ENCODE results near the gene ITFG1.
A peak's percentile ranks its signal among the peaks of the same experiment; 100 is the strongest.
"Not testable (repeated sequence)": the region's sequence is repeated elsewhere in the genome, so short reads cannot be mapped to it uniquely, and the experiment has no call there.

Gene ITFG1

DNA sequence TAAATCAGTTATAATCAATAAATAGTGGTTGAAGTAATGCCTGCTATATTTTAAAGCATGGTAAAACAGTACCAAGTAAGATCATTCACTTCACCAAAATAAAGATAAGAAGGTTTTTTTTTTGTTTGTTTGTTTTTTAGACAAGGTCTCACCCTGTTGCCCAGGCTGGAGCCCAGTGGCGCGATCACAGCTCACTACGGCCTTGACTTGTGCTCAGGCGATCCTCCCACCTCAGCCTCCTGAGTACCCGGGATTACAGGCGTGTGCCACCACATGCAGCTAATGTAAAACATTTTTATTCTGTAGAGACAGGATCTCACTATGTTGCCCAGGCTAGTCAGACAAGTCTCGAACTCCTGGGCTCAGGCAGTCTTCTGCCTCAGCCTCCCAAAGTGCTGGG, 232.6 kb downstream of the ITFG1 start:
- no peaks in the 10 kb centered on the region for H3K36me3 Mint-ChIP-seq
- H3K9me3 Mint-ChIP-seq: no peaks in the 10 kb centered on the region

DNA sequence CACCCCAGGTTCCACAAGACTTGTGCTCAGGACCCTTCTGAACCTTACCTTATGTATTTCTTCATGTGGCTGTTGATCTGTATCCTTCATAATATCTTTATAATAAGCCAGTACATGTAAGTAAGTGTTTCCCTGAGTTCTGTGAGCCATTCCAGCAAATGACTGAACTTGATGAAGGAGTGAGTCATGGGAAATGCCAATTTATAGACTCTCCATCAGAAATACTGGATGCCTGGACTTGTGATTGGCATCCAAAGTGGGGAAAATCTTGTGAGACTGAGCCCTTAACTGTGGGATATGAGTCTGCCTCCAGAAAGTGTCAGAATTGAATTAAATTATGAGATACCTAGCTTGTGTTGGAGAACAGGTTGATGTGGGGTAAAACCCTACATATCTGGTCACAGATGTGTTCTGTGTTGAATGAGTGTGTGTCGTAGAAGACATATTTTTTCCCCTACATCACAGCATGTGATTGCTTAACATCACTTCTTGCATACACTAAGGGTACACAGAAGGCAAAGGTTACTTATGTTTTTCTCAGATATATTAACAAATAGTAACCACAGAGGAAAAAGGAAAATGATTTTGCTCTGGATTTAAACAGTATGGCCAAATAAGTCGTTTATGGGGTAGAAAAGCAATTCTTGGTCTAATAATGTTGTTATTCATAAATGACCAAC, 247.0 kb downstream of the ITFG1 start:
- H3K4me3 Mint-ChIP-seq: no peak overlapping the region
- no peaks in the 10 kb centered on the region for H3K4me1 Mint-ChIP-seq
- H3K9me3 Mint-ChIP-seq: no peaks in the 10 kb centered on the region
- DNase-seq (ENCODE audit: low spot score in 2 of 2) (no peak), ATAC-seq (no peak)
- H3K36me3 Mint-ChIP-seq: peaks cover 26% of the 10 kb centered on the region
- H3K27ac Mint-ChIP-seq: no peak overlapping the region

More for the DNA sequence above, 232.6 kb downstream of the ITFG1 start:
- DNase-seq (ENCODE audit: low spot score in 2 of 2) (no peak), ATAC-seq (no peak)
- Mint-ChIP-seq H3K4me3 (no peak overlapping the region), H3K4me1 (no peaks in the 10 kb centered on the region), H3K27ac (no peak overlapping the region)

DNA sequence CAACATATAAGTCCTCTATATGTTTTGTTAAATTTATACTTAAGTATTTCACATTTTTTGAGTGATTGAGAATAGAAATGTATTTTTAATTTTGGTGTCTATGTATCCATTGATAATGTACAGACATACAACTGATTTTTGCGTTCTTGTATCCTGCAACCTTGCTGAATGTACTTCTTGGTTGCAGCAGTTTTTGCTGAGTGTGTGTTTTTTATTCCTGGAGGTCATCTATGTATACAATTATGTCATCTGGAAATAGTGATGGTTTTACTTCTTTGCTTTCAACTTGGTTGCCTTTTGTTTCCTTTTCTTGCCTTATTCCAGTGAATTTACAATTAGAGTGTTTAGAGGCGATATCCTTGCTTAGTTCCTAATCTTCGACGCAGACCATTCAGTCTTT, 249.6 kb downstream of the ITFG1 start:
- Mint-ChIP-seq H3K36me3 (peaks cover 6% of the 10 kb centered on the region), H3K4me1 (no peaks in the 10 kb centered on the region), H3K9me3 (no peaks in the 10 kb centered on the region), H3K4me3 (no peak overlapping the region), H3K27ac (no peak overlapping the region)
- no peak for ATAC-seq
- DNase-seq (ENCODE audit: low spot score in 2 of 2): no peak

DNA sequence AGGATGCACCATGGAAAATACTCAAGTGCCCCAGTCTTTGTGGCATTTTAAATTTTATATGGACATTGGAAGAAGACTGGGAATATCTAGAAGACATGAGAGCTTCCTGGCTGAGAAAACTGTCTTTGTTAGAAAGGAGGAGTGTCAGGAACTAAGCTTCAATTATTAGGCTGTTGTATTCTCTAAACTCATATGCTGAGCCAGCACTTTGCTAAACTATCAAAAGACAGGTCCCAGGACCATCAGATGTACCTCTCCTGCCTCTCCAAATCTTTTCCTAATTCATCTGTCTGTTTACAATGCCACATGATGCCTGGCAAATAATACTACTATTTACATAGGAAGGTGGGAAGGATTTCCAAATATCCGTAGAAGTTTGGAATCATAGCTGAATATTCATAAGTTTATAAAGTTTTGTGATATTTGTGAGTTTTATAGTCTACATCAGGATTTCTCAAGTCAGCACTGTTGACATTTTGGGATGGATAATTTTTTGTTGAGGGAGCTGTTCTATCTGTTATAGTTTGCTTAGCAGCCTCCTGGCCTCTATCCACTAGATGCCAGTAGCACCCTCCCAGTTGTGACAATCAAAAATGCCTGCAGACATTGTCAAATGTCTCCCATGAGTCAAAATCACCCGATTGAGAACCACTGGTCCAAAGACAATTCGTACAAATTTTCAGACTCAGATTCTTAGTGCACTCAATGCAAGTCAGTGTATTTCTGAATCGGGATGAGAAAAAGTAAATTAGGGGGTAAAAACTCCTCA, 255.9 kb downstream of the ITFG1 start:
- H3K9me3 Mint-ChIP-seq: no peaks in the 10 kb centered on the region
- H3K4me3 Mint-ChIP-seq: no peak overlapping the region
- no peaks in the 10 kb centered on the region for H3K4me1 Mint-ChIP-seq
- H3K27ac Mint-ChIP-seq: no peak overlapping the region
- no peak for DNase-seq (ENCODE audit: low spot score in 2 of 2)
- ATAC-seq: no peak
- no peaks in the 10 kb centered on the region for H3K36me3 Mint-ChIP-seq

DNA sequence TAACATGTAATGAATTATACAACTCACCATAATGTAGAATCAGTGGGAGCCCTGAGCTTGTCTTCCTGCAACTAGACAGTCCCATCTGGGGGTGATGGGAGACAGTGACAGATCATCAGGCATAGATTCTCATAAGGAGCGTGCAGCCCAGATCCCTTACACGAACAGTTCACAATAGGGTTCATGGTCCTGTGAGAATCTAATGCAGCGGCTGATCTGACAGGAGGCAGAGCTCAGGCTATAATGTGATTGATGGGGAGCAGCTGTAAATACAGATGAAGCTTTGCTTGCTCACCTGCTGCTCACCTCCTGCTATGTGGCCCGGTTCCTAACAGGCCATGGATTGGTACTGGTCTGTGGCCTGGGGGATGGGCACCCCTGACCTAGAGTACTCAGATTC, 257.4 kb downstream of the ITFG1 start:
- H3K4me3 Mint-ChIP-seq; H3K9me3 Mint-ChIP-seq; H3K4me1 Mint-ChIP-seq; DNase-seq (ENCODE audit: low spot score in 2 of 2); ATAC-seq; H3K36me3 Mint-ChIP-seq: not testable (repeated sequence)
- peak overlapping the region; percentile 16 for H3K27ac Mint-ChIP-seq

DNA sequence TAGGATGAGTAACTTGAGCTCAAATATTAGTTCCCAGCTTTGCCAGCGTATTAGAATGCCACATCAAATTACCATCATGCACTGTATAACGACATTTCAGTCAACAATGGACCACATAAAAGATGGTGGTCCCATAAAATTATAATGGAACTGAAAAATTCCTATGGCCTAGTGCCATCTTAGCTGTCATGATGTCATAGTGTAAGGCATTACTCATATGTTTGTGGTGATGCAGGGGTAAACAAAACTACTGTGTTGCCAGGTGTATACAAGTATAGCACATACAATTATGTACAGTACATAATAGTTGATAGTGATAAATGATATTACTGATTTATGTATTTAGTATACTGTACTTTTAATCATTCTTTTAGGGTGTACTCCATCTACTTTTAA, 262.7 kb downstream of the ITFG1 start:
- Mint-ChIP-seq H3K27ac (no peak overlapping the region), H3K4me3 (no peak overlapping the region), H3K4me1 (no peaks in the 10 kb centered on the region), H3K36me3 (no peaks in the 10 kb centered on the region), H3K9me3 (no peaks in the 10 kb centered on the region)
- no peak for DNase-seq (ENCODE audit: low spot score in 2 of 2)
- no peak for ATAC-seq

GRCh38 chr16:47197536-47198179, 263.2 kb downstream of the ITFG1 start:
- Mint-ChIP-seq H3K9me3 (no peaks in the 10 kb centered on the region), H3K4me1 (no peaks in the 10 kb centered on the region), H3K4me3 (no peak overlapping the region), H3K36me3 (no peaks in the 10 kb centered on the region), H3K27ac (no peak overlapping the region)
- no peak for DNase-seq (ENCODE audit: low spot score in 2 of 2)
- ATAC-seq: no peak

GRCh38 chr16:47196457-47196856, 264.4 kb downstream of the ITFG1 start:
- Mint-ChIP-seq H3K4me3 (no peak overlapping the region), H3K36me3 (no peaks in the 10 kb centered on the region), H3K9me3 (no peaks in the 10 kb centered on the region), H3K27ac (no peak overlapping the region), H3K4me1 (no peaks in the 10 kb centered on the region)
- ATAC-seq (no peak), DNase-seq (ENCODE audit: low spot score in 2 of 2) (no peak)

- no peaks in the 10 kb centered on the region for H3K36me3 Mint-ChIP-seq
- no peak for ATAC-seq
- H3K4me3 Mint-ChIP-seq: no peak overlapping the region
- no peak overlapping the region for H3K27ac Mint-ChIP-seq
- no peak for DNase-seq (ENCODE audit: low spot score in 2 of 2)
- H3K4me1 Mint-ChIP-seq: no peaks in the 10 kb centered on the region
- H3K9me3 Mint-ChIP-seq: no peaks in the 10 kb centered on the region
Observed at GRCh38 chr16:47182318-47182717, 278.5 kb downstream of the ITFG1 start.

- not testable (repeated sequence) for H3K36me3 Mint-ChIP-seq; H3K27ac Mint-ChIP-seq; H3K4me1 Mint-ChIP-seq; H3K9me3 Mint-ChIP-seq; H3K4me3 Mint-ChIP-seq; DNase-seq (ENCODE audit: low spot score in 2 of 2); ATAC-seq
Observed at GRCh38 chr16:47181066-47181465, 279.8 kb downstream of the ITFG1 start.

GRCh38 chr16:47180073-47180472, 280.8 kb downstream of the ITFG1 start:
- no peak overlapping the region for H3K27ac Mint-ChIP-seq
- DNase-seq (ENCODE audit: low spot score in 2 of 2): no peak
- ATAC-seq: no peak
- H3K36me3 Mint-ChIP-seq: no peaks in the 10 kb centered on the region
- H3K4me1 Mint-ChIP-seq: no peaks in the 10 kb centered on the region
- H3K9me3 Mint-ChIP-seq: no peaks in the 10 kb centered on the region
- H3K4me3 Mint-ChIP-seq: no peak overlapping the region

GRCh38 chr16:47175152-47175551, 285.7 kb downstream of the ITFG1 start:
- Mint-ChIP-seq H3K27ac (no peak overlapping the region), H3K4me3 (no peak overlapping the region), H3K36me3 (no peaks in the 10 kb centered on the region), H3K4me1 (no peaks in the 10 kb centered on the region), H3K9me3 (no peaks in the 10 kb centered on the region)
- DNase-seq (ENCODE audit: low spot score in 2 of 2) (no peak), ATAC-seq (no peak)

- Mint-ChIP-seq H3K4me1 (no peaks in the 10 kb centered on the region), H3K27ac (no peak overlapping the region), H3K36me3 (peaks cover 6% of the 10 kb centered on the region), H3K4me3 (no peak overlapping the region), H3K9me3 (no peaks in the 10 kb centered on the region)
- no peak for DNase-seq (ENCODE audit: low spot score in 2 of 2)
- ATAC-seq: no peak
Observed at GRCh38 chr16:47162670-47163420, 298.0 kb downstream of the ITFG1 start.

DNA sequence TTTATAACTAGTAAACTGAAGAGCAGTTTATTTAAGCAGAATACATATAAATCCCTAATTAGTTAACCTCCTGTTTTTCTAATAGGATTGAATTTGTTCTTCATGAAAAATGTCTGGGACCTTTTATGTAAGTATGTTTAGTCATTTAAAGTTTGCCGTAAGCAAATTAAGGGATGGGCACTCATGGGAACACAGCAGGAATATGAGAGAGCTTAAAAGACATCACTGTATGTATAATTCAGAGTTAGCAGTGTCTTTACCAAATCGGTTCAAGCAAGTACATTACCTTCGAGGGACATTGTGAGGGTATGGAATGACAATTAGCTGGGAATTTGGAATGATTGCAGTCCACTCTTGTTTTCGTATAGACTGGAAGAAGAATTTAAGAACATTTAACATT, 299.4 kb downstream of the ITFG1 start:
- no peak overlapping the region for H3K27ac Mint-ChIP-seq
- no peaks in the 10 kb centered on the region for H3K4me1 Mint-ChIP-seq
- H3K4me3 Mint-ChIP-seq: no peak overlapping the region
- H3K36me3 Mint-ChIP-seq: peaks cover 6% of the 10 kb centered on the region
- DNase-seq (ENCODE audit: low spot score in 2 of 2) (no peak), ATAC-seq (no peak)
- no peaks in the 10 kb centered on the region for H3K9me3 Mint-ChIP-seq

DNA sequence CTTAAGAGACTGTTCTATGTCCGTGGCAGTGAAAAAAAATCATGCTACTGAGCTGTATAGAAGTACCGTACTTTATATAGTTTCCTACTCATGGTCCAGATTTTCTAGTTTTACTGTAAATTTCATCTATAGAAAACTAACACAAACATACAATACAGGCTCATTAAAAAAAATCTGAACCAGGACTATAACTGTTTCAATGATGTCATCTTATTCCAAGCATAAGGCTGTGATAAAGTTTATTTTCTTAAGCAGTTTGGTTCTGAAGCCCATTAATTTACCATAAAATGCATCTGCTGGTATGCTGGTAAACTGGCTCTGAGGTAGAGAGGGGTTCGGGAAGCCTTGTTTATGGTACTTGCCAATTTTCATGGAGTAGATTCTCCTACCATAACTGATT, 300.4 kb downstream of the ITFG1 start:
- Mint-ChIP-seq H3K27ac (no peak overlapping the region), H3K9me3 (no peaks in the 10 kb centered on the region), H3K4me3 (no peak overlapping the region), H3K4me1 (no peaks in the 10 kb centered on the region), H3K36me3 (peaks cover 6% of the 10 kb centered on the region)
- no peak for ATAC-seq
- no peak for DNase-seq (ENCODE audit: low spot score in 2 of 2)
